NCI-H748 (cell line): ENCODE measurements around the gene CENPS.
"Not testable (repeated sequence)": the region's sequence is repeated elsewhere in the genome, so short reads cannot be mapped to it uniquely, and the experiment has no call there.

Experiments used
- DNase-seq: peaks from one replicate; lab custom pipeline; 2025; ENCODE audit not compliant: unreplicated experiment; lab: John Stamatoyannopoulos, UW

Gene CENPS

GRCh38 chr1:10450156-10450814 is 20.1 kb downstream of the CENPS start:
- no peak for DNase-seq

- DNase-seq: no peak
Observed at GRCh38 chr1:10450836-10451235, 20.6 kb downstream of the CENPS start.

GRCh38 chr1:10451287-10451686 is 21.1 kb downstream of the CENPS start:
- DNase-seq: no peak

- no peak for DNase-seq
Observed at GRCh38 chr1:10456048-10456447, 25.8 kb downstream of the CENPS start.

DNA sequence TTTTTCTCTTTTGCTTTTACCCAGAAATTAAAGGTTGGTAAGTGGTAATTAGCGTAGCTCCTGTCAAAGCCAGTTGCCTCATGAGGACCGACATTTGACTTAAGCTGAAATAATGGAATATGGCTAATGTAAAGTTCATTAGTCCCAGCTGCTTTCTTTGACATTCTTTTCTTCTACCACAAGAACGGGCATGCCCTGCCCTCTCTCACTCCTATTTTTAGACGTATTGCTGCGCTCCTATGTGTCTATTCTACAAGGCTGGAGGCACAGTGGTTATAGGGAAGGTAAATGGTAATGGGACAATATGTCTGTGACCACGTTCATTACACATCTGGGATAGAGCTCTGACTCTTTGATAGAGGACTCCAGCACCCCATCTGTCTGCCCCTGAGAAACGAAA is 26.4 kb downstream of the CENPS start:
- no peak for DNase-seq

GRCh38 chr1:10457462-10457861 is 27.2 kb downstream of the CENPS start:
- not testable (repeated sequence) for DNase-seq

DNA sequence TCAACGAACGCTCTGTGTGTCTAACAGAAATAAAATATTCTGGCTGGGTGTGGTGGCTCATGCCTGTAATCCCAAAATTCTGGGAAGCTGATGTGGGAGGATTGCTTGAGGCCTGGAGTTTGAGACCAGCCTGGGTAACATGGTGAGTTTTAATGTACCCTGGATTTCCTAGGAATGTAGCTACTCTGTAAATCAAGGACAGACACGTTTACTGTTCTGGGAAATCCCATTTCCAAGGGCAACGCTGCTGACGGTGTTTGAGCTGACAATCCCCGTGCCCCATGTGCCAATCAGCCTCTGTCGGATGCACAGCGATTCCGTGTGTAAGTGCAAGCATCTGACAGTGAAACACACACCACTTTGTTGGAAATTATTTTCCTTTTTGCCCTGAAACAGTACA is 27.6 kb downstream of the CENPS start:
- DNase-seq: no peak

DNA sequence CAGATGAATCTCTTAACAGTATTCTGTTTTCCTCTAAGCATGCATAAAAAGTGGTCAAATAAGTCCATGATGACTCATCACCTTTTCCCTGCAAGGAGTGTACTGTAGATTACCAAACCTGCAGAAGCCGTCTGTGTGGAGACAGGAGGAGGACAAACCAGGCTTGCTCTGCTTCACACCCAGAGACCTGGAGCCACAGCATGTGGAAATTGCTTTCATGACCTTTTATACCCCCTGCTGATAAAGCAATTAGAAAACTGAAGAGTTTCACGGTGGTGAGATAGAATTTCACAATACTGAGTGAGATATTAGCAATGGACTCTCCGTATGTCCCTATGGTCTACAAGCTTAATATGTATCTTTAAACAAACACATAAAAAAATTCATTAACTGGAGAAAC is 29.0 kb downstream of the CENPS start:
- peak; percentile 6 for DNase-seq

DNA sequence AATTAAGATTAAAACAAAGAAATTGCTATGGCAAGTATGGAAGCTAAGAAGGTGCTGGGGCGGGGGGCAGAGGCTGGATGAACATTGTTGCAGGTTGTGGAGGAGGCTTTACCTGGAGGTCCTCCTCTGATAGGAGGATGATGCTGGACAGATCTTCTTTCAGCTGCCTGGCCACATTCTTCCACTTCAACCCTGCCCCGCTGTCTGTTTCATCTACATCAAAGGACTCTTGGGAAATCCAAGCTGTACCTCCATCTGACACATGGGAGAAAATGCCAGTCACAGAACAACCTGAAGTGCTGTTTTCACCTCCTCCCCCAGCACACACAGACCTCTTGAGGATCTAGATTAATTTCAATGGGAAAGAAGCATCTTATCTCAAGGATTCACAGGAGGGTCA is 36.8 kb downstream of the CENPS start:
- no peak for DNase-seq

DNA sequence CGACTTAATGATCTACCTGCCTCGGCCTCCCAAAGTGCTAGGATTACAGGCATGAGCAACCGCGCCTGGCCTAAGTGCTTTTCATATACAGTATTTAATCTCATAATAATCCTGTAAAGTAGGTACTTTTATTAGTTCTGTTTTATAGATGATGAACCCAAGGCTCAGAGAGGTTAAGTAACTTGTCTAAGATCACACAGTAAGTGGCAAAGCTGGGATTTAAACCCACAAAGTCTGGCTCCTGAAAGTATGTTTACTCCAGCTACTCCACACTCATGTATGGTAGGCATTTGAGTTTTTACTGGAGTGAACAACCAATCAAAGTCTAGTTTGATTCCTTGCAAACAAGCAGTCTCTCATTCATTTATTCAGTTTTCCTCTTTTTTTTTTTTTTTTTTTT is 39.8 kb downstream of the CENPS start:
- DNase-seq: no peak

- peak; percentile 41 for DNase-seq
Observed at GRCh38 chr1:10471411-10472219, 41.4 kb downstream of the CENPS start.

DNA sequence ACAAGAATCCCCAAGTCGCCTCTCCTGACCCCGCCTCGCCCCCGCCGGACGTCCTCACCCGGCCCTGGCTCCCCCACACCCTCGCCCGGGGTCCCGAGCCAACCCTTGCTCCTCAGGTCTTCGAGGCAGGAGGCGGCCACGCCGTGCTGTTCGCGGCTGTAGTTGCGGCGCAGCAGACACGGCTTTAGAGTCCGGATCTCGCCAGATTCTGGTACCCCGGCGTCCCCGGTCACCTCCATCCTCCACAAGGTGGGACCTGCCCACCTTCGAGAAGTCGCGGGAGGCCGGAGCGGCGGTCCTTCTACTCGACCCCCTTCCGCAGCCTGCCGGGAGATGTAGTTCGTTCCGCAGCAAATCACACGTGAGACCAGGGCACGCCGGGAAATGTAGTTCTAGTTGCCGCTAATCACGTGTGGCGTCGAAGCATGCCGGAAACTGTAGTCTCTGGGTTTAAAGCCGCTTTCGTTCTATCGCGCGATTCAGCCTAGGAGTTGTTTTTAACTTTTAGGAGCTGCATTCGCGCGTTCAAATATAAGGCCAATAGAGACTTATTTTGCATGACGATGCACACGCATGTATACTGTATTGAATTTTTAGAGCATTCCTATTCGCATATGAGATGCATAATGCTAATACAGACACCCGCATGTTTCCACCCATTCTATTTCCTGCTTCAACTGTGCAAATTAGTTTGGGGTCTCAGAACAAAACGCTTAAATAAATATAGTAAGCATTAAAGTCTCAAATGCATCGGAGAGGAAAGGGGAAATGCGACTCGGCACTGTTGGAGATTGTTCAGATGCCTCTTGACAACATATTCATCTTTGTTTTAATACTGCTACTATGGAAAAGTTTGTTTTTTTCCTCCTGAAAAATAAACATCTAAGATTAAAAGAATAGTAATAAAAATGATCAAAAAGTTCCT is 42.2 kb downstream of the CENPS start, which contains the start of gene DFFA:
Gene DFFA (minus strand): TSS at position 310 of the 925 bp plus-strand sequence. CDS start 71 bp downstream, at position 239.
- DNase-seq: peak; percentile 94

DNA sequence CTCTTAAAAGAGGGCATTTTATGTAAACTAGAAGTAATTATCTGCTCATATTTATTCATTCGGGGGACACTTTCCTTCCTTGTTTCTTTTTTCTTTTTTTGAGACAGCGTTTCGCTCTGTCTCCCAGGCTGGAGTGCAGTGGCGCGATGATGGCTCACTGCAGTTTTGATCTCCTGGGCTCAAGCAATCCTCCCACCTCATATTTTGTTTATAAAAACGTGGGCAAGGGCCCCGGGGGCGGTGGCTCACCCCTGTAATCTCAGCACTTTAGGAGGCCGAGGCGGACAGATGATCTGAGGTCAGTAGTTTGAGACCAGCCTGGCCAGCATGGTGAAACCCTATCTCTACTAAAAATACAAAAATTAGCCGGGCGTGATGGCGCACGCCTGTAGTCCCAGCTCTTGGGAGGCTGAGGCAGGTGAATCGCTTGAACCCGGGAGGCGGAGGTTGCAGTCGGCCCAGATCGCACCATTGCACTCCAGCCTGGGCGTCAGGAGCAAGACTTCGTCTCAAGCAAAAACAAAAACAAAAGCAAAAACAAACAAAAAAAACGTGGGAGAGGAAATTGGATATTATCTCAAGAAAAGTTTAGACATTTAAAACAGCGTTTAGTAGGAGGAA is 43.0 kb downstream of the CENPS start:
- no peak for DNase-seq

- not testable (repeated sequence) for DNase-seq
Observed at GRCh38 chr1:10474309-10474612, 44.0 kb downstream of the CENPS start.

GRCh38 chr1:10474613-10475507 is 44.6 kb downstream of the CENPS start, which contains the start of gene PEX14:
TSS of gene PEX14 (plus strand) at chr1:10474950. CDS start at chr1:10474967, 17 bp downstream.
- DNase-seq: peak; percentile 83

DNA sequence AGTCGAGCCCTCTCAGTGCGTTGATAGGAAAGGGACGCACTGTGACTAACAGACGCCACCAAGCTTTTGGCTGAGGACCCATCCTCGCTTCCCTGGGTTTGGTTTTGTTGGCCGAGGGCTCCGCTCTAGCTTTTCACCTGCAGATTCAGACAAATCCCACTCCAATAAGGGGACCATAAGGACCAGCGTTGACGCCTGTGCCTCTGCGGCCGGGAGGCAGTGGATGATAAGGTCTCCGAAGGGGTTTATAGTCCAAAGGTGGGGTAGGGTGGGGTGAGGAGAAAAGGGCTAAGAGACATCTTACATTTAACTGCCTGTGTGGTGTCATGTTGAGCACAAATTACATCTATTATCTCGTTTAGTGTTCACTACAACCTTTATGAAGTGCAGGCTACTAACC is 45.3 kb downstream of the CENPS start:
- no peak for DNase-seq

DNA sequence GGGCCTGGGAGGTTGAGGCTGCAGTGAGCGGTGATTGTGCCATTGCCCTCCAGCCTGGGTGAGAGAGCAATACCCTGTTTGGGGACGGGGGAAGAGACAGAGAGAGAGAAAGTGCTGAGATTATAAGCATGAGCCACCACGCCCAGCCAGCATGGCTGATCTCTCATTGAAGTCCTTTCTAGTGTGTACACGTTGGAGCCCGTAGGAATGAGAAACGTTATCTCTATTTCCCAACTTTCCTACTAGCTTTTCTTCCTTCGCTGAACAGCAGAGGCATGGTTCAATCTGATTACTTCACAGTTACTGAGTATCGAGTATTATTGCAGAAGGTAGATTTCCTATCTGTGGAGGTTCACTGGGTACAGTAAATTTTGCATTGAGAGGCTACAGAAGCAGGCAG is 49.1 kb downstream of the CENPS start:
- no peak for DNase-seq

GRCh38 chr1:10480614-10481013 is 50.4 kb downstream of the CENPS start:
- no peak for DNase-seq

DNA sequence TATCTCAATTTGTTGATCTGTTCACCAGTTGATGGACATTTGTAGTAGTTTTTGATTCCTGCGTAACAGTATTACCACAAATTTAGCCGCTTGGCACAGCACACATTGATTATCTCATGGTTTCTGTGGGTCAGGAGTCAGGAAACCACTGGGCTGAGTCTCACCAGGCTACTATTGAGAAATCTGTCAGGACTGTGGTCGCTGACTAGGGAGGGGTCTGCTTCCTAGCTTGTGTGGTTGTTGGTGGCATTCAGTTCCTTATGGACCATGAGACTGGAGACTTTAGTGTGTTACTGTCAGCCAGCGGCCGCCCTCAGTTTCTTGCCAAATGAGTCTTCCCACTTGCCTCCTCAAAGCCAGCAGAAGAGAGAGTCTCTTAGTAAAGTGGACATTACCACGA is 54.3 kb downstream of the CENPS start:
- no peak for DNase-seq
